Endodermal cell (in vitro differentiated cells): ENCODE results near the gene STRA6. TPM values are rescaled to one million over a fixed set of nuclear protein-coding genes. Genes with fewer than 3 reads are reported as not detected.

Experiments
- DNase-seq: peaks from one replicate; pipeline ENCODE4 v3.0.0-alpha.2; 2017
- H3K27ac ChIP-seq: 2 replicates; pipeline ENCODE4 v1.5.1; 2013; ENCODE audit warnings: mild to moderate bottlenecking, low read depth, low read length, moderate library complexity
- H3K27me3 ChIP-seq: 2 replicates; pipeline ENCODE4 v1.6.1; 2013; ENCODE audit warnings: mild to moderate bottlenecking, low read length, moderate library complexity; ENCODE audit not compliant: insufficient read depth, control insufficient read depth, poor library complexity, severe bottlenecking
- H3K36me3 ChIP-seq: 2 replicates; pipeline ENCODE4 v1.7.0; 2013; ENCODE audit warnings: mild to moderate bottlenecking, low read length, moderate library complexity; ENCODE audit not compliant: control insufficient read depth, insufficient read depth
- H3K4me1 ChIP-seq: one replicate; pipeline ENCODE4 v1.7.0; 2013; ENCODE audit warnings: low read length; ENCODE audit not compliant: control insufficient read depth, insufficient read depth
- H3K4me3 ChIP-seq: 2 replicates; pipeline ENCODE4 v1.5.1; 2013; ENCODE audit warnings: mild to moderate bottlenecking, low read length, moderate library complexity
- H3K9ac ChIP-seq: 2 replicates; pipeline ENCODE4 v1.6.1; 2013; ENCODE audit warnings: mild to moderate bottlenecking, low read length, moderate library complexity; ENCODE audit not compliant: poor library complexity, severe bottlenecking; ENCODE audit errors: extremely low read depth
- H3K9me3 ChIP-seq: 2 replicates; pipeline ENCODE4 v1.6.1; 2013; ENCODE audit warnings: mild to moderate bottlenecking, low read length, moderate library complexity; ENCODE audit not compliant: control insufficient read depth
- H3K27ac Mint-ChIP-seq: 2 replicates; pipeline ENCODE4 v1.8.0; 2020; ENCODE audit warnings: mixed read lengths
- H3K27me3 Mint-ChIP-seq: 2 replicates; pipeline ENCODE4 v1.8.0; 2021; ENCODE audit warnings: mild to moderate bottlenecking, mixed read lengths; ENCODE audit not compliant: insufficient read depth
- H3K36me3 Mint-ChIP-seq: 2 replicates; pipeline ENCODE4 v1.8.0; 2020; ENCODE audit warnings: low read depth, mixed read lengths
- H3K4me1 Mint-ChIP-seq: 2 replicates; pipeline ENCODE4 v1.8.0; 2020; ENCODE audit warnings: mixed read lengths
- H3K4me3 Mint-ChIP-seq: 2 replicates; pipeline ENCODE4 v1.8.0; 2020; ENCODE audit warnings: mild to moderate bottlenecking, moderate library complexity, mixed read lengths
- H3K9me3 Mint-ChIP-seq: 2 replicates; pipeline ENCODE4 v1.8.0; 2020; ENCODE audit warnings: mild to moderate bottlenecking, mixed read lengths
- WGBS, 2 experiments: methylation state at CpG; one replicate each; pipeline versions ENCODE4 v1.1.5 to v1.1.7; 2013; ENCODE audit warnings: missing lambda C conversion rate in 2 of 2, mixed read lengths in 1 of 2; ENCODE audit not compliant: insufficient coverage in 1 of 2, insufficient read length in 1 of 2; 5-methylcytosine and 5-hydroxymethylcytosine counted together
- total RNA-seq, 2 donors: library from RNA; stranded (reverse); fragmentation: NEBNext Ultra II Directional in 1 of 2; extraction: Animal tissue kit (Norgen Biotek cat#: 25700) in 1 of 2; gene quantifications; 2 replicates in 1 of 2; 3 replicates in 1 of 2; pipeline ENCODE4 v1.2.1, GENCODE V29; 2021
- TF ChIP-seq, protein P1 (sequence below): fragments of 200-600 bp; sonication (generic); conservative IDR thresholded peaks from 2 replicates; pipeline ENCODE4 v1.5.0; 2021; ENCODE audit warnings: antibody characterized with exemption, mild to moderate bottlenecking

STRA6 gene
- total RNA-seq, 2 donors from 2014 or later, result 18.2 to 26.2 TPM

DNA sequence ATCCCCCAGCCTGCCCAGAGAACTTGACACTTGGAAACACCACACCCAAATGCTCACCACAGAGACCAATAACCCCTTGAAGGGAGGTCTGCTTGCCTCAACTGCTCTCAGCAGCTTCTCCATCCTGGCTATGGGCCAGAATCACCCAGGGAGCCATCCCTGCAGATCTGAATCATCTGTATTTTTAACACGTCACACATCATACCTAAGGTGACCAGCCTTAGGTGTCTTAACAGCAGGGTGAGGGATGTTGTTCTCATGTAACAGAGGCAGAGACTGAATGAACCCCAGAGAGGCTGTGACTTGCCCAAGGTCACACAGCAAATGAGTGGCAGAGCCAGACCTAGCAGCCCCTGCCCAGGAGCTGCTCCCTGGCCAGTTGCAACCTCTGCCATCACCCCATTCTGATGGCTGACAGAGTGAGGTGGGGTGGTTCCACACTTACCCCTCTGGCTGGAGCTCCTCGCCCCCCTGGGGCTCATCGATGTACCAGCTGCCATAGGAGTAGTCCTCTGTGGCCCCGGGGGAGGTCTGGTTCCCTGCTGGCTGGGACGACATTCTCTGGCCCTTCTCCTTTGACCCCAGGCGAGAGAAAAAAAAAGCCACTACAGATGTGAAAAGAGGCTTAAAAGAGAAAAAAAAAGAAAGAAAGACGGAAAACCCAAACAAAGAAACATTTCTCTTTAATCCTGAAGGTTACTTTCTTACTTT is 722 bp downstream of the STRA6 start:
- Mint-ChIP-seq H3K27me3 (peaks cover 11% of the 10 kb centered on the region), H3K4me1 (peaks cover 30% of the 10 kb centered on the region), H3K27ac (peak overlapping the region; percentile 44), H3K36me3 (no peaks in the 10 kb centered on the region), H3K4me3 (peak overlapping the region; percentile 52), H3K9me3 (no peaks in the 10 kb centered on the region)
- TF ChIP-seq, protein P1, sequence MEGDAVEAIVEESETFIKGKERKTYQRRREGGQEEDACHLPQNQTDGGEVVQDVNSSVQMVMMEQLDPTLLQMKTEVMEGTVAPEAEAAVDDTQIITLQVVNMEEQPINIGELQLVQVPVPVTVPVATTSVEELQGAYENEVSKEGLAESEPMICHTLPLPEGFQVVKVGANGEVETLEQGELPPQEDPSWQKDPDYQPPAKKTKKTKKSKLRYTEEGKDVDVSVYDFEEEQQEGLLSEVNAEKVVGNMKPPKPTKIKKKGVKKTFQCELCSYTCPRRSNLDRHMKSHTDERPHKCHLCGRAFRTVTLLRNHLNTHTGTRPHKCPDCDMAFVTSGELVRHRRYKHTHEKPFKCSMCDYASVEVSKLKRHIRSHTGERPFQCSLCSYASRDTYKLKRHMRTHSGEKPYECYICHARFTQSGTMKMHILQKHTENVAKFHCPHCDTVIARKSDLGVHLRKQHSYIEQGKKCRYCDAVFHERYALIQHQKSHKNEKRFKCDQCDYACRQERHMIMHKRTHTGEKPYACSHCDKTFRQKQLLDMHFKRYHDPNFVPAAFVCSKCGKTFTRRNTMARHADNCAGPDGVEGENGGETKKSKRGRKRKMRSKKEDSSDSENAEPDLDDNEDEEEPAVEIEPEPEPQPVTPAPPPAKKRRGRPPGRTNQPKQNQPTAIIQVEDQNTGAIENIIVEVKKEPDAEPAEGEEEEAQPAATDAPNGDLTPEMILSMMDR, result no peak
- Histone ChIP-seq H3K4me1 (peaks cover 25% of the 10 kb centered on the region), H3K9me3 (no peaks in the 10 kb centered on the region), H3K27ac (peak overlapping the region; percentile 57), H3K4me3 (peak overlapping the region; percentile 66), H3K36me3 (no peaks in the 10 kb centered on the region), H3K27me3 (no peaks in the 10 kb centered on the region), H3K9ac (peak overlapping the region; percentile 6)
- 13 to 50% methylated on average over 2 to 7 of the region's 7 CpGs for WGBS, 2 experiments
- DNase-seq, result no peak

DNA sequence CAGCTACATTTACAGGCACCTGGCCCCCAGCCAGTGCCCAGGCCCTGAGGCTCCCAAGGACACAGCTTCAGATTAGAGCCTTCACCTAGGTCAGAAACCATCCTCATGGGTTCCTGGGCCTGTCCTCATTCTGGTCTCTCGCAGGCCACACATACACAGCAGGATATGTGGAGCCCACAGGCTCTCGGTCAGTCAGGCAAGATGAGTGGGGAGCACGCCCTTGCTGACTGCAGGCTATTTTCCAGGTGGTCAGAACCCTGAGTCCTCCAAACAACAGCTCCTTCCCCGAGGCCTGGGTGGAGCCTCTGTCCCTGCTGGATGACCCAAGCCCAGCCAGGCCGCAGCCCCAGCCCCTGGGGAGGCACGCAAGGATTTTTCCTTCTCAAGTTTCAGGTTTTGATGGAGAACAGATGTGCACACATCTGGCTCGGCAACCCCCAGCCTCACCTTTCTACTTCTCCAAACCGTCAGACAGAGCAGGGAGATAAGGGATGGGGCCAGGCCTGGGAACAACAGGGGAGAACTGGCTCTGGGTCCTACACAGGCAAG is 1.6 kb downstream of the STRA6 start:
- Histone ChIP-seq H3K9ac (no peak overlapping the region), H3K27ac (no peak overlapping the region), H3K4me3 (no peak overlapping the region), H3K9me3 (no peaks in the 10 kb centered on the region), H3K36me3 (no peaks in the 10 kb centered on the region), H3K4me1 (peaks cover 25% of the 10 kb centered on the region), H3K27me3 (no peaks in the 10 kb centered on the region)
- TF ChIP-seq, protein P1, result no peak
- peaks cover 6% of the 10 kb centered on the region for H3K27me3 Mint-ChIP-seq
- H3K9me3 Mint-ChIP-seq, result no peaks in the 10 kb centered on the region
- H3K4me3 Mint-ChIP-seq, result peak overlapping the region; percentile 52
- DNase-seq, result no peak
- H3K36me3 Mint-ChIP-seq, result no peaks in the 10 kb centered on the region
- peaks cover 30% of the 10 kb centered on the region for H3K4me1 Mint-ChIP-seq
- 84 to 90% methylated on average over 2 to 8 of the region's 8 CpGs for WGBS, 2 experiments
- no peak overlapping the region for H3K27ac Mint-ChIP-seq

DNA sequence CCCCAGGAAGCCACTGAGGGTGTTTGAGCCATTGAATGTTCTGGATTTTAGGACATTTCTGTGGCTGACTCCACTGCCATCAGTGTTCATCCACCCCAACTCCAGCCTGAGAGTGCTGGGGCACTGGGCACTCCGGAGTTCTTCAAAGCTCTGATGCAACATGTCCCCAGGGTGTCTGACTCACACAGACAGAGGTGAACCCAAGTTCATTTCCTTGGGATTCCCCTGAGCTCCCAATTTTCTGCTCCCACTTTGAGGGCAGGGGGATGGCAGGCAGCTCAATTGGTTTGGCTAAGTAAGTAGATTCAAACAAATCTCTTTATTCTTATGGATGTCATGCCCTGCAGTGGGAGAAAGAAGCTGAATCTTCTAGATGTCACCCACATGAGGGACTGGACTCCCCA is 2.2 kb downstream of the STRA6 start:
- Histone ChIP-seq H3K27me3 (no peaks in the 10 kb centered on the region), H3K9ac (no peak overlapping the region), H3K4me3 (no peak overlapping the region), H3K4me1 (peaks cover 25% of the 10 kb centered on the region), H3K9me3 (no peaks in the 10 kb centered on the region), H3K27ac (no peak overlapping the region), H3K36me3 (no peaks in the 10 kb centered on the region)
- WGBS, 2 experiments, result 81% methylated on average over 1 of the region's 1 CpG; no CpG with 5 or more reads in 1 of the 2 experiments
- H3K27ac Mint-ChIP-seq, result no peak overlapping the region
- TF ChIP-seq, protein P1, result no peak
- no peak for DNase-seq
- no peak overlapping the region for H3K4me3 Mint-ChIP-seq
- peaks cover 6% of the 10 kb centered on the region for H3K27me3 Mint-ChIP-seq
- peaks cover 2% of the 10 kb centered on the region for H3K36me3 Mint-ChIP-seq
- no peaks in the 10 kb centered on the region for H3K9me3 Mint-ChIP-seq
- H3K4me1 Mint-ChIP-seq, result peaks cover 30% of the 10 kb centered on the region
